ENCODE results near the gene LY6G5B. TPM values are rescaled to one million over a fixed set of nuclear protein-coding genes. Genes with fewer than 3 reads are reported as not detected.
A peak's percentile ranks its signal among the peaks of the same experiment; 100 is the strongest.

Gene LY6G5B
- total RNA-seq, 1 experiment from 2014 or later, result 5.3 TPM

DNA sequence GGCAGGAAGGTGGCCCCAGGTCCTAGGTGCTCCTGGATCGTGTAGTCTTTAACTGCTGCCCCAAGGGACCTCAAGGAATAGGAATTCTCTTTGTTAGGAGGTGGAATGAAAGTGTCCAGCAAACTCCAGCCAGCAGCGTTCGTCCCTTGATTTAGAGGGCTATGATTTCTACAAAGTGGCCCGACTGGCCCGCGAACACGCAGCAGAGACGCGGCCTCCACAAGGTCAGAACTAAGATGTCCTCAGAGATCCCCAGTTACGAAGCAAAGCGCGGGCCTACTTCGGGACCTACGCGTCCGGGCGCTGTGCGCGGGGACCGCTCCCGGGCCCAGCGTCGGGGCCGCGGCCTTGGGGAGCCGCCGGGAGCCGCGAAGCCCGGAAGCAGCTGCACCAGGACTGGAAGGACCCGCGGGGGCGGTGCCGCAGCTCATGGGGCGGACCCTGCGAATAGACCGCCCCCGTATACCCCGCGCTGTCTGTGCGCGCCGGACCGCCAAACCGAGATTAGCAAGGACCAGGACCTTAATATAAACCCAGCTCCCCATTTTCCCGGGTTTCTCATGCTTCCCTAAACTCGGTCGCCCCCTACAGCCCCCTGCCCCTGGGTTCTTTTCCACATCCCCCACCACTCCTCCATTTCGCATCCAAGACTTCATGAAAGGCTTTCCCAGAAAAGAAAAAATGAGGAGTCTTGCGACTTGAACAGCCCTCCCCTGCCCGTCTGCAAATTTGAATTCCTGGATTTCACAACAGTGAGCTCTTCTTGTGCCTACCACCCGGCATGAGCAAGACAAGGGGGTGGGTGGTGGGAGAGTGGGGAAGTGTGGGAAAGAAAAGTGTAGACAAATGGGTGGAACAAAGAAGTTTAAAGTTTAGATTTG lies 9.2 kb upstream of the LY6G5B start, which contains the start of gene C6orf47:
Gene C6orf47 (minus strand): TSS at position 398 of the 881 bp plus-strand sequence. CDS start 831 bp downstream, outside the sequence.
- Histone ChIP-seq H3K9me3 (ENCODE audit: low read length) (no peaks in the 10 kb centered on the region), H3K4me1 (ENCODE audit: insufficient read depth, low read length) (peaks cover 52% of the 10 kb centered on the region), H3K27me3 (ENCODE audit: low read length) (no peaks in the 10 kb centered on the region), H2AFZ (ENCODE audit: low read length) (peak within 1 kb of the TSS; percentile 78), H3K9ac (ENCODE audit: low read length) (peak within 1 kb of the TSS; percentile 85), H3K9me2 (replicated peaks; ENCODE audit: low read length) (no peaks in the 10 kb centered on the region), H3K4me3 (ENCODE audit: low read length) (peak within 1 kb of the TSS; percentile 92), H3K4me2 (ENCODE audit: low read length) (peak within 1 kb of the TSS; percentile 99), H3K79me2 (ENCODE audit: low read length) (peaks cover 51% of the 10 kb centered on the region), H3K27ac (ENCODE audit: low read length) (peak within 1 kb of the TSS; percentile 28), H3F3A (ENCODE audit: low read length, unreplicated experiment) (no peaks in the 10 kb centered on the region), H4K20me1 (ENCODE audit: low read length) (peaks cover 4% of the 10 kb centered on the region; the same call in 1 of the 2 replicates), H3K36me3 (ENCODE audit: low read depth, low read length) (peaks cover 5% of the 10 kb centered on the region)
- ChIA-PET POLR2A (ENCODE audit: unreplicated experiment) (interaction anchor here (0.7 kb wide), 2 partner anchors 158 to 1184 kb away, joined by 3 to 7 read pairs; no protein-coding TSS in a partner anchor), CTCF (interaction anchor here (0.6 kb wide), 1 partner anchor 1178 kb away, joined by 3 read pairs; the partner anchor contains the start of gene TAP2)
- ATAC-seq (peak; percentile 84), DNase-seq (peak; percentile 78)
- BruUV-seq (replicated peaks), result TSS peak; percentile 13
- no peak for TF ChIP-seq EZH2 (IDR thresholded peaks at IDR 0.05; ENCODE audit: low read length, unreplicated experiment)
- TF ChIP-seq EZH2phosphoT487 (IDR thresholded peaks at IDR 0.05; ENCODE audit: borderline replicate concordance, low read length), result no peak
- TF ChIP-seq, protein P1, sequence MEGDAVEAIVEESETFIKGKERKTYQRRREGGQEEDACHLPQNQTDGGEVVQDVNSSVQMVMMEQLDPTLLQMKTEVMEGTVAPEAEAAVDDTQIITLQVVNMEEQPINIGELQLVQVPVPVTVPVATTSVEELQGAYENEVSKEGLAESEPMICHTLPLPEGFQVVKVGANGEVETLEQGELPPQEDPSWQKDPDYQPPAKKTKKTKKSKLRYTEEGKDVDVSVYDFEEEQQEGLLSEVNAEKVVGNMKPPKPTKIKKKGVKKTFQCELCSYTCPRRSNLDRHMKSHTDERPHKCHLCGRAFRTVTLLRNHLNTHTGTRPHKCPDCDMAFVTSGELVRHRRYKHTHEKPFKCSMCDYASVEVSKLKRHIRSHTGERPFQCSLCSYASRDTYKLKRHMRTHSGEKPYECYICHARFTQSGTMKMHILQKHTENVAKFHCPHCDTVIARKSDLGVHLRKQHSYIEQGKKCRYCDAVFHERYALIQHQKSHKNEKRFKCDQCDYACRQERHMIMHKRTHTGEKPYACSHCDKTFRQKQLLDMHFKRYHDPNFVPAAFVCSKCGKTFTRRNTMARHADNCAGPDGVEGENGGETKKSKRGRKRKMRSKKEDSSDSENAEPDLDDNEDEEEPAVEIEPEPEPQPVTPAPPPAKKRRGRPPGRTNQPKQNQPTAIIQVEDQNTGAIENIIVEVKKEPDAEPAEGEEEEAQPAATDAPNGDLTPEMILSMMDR (conservative IDR thresholded peaks at IDR 0.05; ENCODE audit: low read depth, low read length), result no peak
- intact Hi-C loops (cut with micrococcal nuclease), result no loop called here

DNA sequence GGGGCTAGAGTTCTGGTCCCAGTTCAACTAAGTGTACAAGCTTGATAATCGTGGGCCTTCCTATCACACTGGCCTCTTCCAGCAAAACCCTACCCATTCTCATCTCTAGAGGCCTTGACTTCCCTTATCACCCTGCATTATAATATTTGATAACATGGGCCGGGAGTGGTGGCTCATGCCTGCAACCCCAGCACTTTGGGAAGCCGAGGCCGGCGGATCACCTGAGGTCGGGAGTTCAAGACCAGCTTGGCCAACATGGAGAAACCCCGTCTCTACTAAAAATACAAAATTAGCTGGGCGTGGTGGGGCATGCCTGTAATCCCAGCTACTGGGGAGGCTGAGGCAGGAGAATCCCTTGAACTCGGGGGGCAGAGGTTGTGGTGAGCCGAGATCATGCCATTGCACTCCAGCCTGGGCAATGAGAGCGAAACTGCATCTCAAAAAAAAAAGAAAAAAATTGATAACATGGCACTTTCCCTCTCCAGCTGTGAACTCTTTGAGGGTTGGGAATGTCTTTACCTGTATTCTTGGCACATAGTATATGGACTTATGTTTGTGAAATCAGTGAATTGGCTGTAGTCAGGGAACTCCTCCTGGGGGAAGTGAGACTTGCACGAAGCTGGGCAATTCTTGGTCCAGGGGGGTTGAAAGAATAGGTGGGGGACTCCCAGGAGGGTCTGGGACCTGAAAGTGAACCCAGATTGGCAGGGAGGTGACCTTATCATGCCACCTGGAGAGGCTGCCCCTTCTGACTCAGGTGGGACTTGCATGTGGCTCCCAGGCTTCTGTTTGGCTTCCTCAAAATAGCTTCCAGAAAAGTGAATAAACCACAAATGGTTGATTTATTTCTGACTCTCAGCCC lies 8.3 kb upstream of the LY6G5B start:
- Histone ChIP-seq H3F3A (ENCODE audit: low read length, unreplicated experiment) (no peaks in the 10 kb centered on the region), H4K20me1 (ENCODE audit: low read length) (peaks cover 4% of the 10 kb centered on the region; the same call in 1 of the 2 replicates), H3K27me3 (ENCODE audit: low read length) (no peaks in the 10 kb centered on the region), H3K27ac (ENCODE audit: low read length) (no peak overlapping the region), H2AFZ (ENCODE audit: low read length) (peak overlapping the region; percentile 78; the same call in 1 of the 2 replicates), H3K36me3 (ENCODE audit: low read depth, low read length) (peaks cover 5% of the 10 kb centered on the region), H3K79me2 (ENCODE audit: low read length) (peaks cover 58% of the 10 kb centered on the region), H3K9ac (ENCODE audit: low read length) (peak overlapping the region; percentile 85), H3K4me3 (ENCODE audit: low read length) (peak overlapping the region; percentile 92), H3K9me3 (ENCODE audit: low read length) (no peaks in the 10 kb centered on the region), H3K4me1 (ENCODE audit: insufficient read depth, low read length) (peaks cover 52% of the 10 kb centered on the region), H3K4me2 (ENCODE audit: low read length) (peak overlapping the region; percentile 99), H3K9me2 (replicated peaks; ENCODE audit: low read length) (no peaks in the 10 kb centered on the region)
- POLR2A ChIA-PET (ENCODE audit: unreplicated experiment), result interaction anchor here (0.7 kb wide), 1 partner anchor 157 kb away, joined by 7 read pairs; no protein-coding TSS in a partner anchor
- ATAC-seq, result no peak
- CTCF ChIA-PET, result interaction anchor here (0.6 kb wide), 1 partner anchor 1177 kb away, joined by 3 read pairs; the partner anchor contains the start of gene TAP2
- TF ChIP-seq EZH2phosphoT487 (IDR thresholded peaks at IDR 0.05; ENCODE audit: borderline replicate concordance, low read length), result no peak
- no peak for TF ChIP-seq EZH2 (IDR thresholded peaks at IDR 0.05; ENCODE audit: low read length, unreplicated experiment)
- TF ChIP-seq, protein P1 (conservative IDR thresholded peaks at IDR 0.05; ENCODE audit: low read depth, low read length), result no peak
- no peak for DNase-seq
- intact Hi-C loops (cut with micrococcal nuclease), result no loop called here
- BruUV-seq (replicated peaks), result no TSS peak

All from PC-3 (cell line).